LoVo (cell line): Measurements from ENCODE around the gene EFNA3.

Experiments
- DNase-seq: peaks from one replicate; pipeline ENCODE4 v3.0.0-alpha.2; 2016; ENCODE audit warnings: low spot score

EFNA3 gene

GRCh38 chr1:155048449-155049334 lies 29.9 kb upstream of the EFNA3 start:
- DNase-seq, result no peak

DNA sequence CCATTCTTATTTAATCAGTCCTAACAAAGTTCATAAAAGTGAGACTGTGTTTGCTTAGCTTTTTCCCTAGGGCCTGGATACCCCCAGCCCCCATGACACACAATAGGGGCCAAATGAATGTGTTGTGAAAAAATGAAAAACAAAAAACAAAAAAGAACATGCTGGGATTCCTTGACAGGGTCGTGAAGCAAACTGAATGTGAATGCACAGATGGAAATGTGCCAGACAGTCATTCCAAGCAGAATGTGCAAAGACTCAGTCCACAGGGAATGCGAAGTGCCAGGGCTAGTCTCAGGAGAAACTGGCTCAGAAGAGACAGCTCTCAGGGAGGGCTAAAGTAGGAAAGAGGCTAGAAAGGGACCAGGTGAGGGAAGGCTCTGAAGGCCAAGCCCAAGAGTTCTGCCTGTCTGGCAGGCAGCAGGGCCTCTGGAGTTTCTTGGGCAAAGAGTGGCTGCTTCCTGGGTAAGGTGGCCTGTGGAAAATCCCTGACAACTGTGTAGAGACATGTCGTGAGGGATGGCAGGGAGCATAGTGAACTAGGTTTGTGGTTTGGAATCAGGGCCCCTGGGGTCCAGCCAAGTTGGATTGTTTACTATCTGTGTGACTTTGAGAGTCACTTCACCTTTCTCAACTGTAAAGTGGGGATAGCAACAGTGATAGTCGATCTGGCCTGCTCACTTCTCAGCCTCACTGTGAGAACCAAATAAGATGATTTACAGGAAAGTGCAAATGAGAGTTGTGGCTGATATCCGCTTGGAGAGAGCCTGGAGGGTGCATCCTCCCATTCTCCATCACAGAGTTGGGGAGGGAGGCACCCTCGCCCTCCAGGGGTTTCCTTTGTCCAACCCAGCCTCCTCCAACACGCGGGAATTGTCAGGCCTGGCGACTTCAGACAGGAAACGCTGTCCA lies 28.7 kb upstream of the EFNA3 start:
- DNase-seq, result no peak

DNA sequence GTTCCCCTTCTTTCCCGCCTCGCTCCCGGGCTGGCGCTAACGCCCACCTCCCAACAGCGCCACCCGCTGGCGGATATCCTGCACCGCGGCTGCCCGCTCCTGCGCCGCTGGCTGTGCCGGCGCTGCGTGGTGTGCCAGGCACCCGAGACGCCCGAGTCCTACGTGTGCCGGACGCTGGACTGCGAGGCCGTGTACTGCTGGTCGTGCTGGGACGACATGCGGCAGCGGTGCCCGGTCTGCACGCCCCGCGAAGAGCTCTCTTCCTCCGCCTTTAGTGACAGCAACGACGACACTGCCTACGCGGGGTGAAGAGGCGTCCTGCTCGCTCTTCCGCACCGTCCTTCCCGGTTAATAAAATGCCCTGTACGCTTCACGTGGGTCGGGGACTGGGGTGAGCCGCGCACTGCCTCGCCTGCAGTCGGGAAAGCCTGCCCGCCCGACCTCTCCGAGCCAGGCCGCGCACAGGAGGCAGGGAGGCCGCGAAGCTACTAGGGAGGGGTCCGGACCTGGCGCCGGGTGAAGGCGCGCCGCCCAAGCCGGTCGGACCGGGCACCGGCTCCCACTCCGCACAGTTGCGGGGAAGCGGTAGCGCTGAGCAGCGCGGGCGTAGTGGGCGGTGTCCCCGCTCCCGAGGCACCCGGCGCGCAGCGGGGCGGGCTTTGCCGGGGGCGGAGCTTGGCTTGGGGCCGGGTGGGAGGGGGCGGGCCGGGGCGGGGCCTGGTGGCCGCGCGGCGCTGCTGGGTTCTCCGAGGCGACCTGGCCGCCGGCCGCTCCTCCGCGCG lies 27.9 kb upstream of the EFNA3 start, which contains the start of gene ADAM15:
TSS of gene ADAM15 (plus strand) at position 757 of the 782 bp plus-strand sequence. CDS start 71 bp downstream, outside the sequence.
- DNase-seq, result peak; percentile 87

- no peak for DNase-seq
Measured at GRCh38 chr1:155051342-155051776, 27.3 kb upstream of the EFNA3 start.

DNA sequence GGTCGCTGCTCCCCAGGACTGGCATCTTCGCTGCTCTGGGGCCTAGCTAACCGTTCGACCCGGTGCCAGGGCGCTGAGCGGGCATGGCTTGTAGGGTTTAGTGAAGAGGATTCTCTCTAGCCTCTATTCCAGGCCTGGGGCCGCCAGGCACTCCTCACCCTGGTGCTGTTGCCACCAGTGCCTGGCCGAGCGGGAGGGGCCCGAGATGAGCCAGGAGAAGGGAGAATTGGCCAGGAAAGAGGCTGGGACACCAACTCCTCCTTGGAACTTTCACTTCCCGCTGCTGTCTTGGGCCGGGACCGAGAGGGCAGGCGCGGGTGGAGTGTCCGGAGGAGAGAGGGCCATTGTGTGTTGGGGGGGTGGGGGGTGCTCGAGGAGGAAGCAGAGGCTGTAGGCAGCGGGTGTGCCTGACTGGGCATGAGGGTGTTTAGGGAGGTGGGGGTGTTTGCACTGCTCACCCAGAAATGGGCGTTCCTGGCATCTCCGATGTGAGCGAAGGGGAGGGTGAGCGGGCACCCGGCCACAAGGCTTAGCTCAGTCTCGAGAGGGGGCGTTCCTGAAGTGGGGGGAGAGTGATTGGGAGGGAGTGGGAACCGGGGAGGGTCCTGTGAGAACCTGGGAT lies 26.7 kb upstream of the EFNA3 start:
- no peak for DNase-seq

- no peak for DNase-seq
Measured at GRCh38 chr1:155052439-155053395, 25.9 kb upstream of the EFNA3 start.

DNA sequence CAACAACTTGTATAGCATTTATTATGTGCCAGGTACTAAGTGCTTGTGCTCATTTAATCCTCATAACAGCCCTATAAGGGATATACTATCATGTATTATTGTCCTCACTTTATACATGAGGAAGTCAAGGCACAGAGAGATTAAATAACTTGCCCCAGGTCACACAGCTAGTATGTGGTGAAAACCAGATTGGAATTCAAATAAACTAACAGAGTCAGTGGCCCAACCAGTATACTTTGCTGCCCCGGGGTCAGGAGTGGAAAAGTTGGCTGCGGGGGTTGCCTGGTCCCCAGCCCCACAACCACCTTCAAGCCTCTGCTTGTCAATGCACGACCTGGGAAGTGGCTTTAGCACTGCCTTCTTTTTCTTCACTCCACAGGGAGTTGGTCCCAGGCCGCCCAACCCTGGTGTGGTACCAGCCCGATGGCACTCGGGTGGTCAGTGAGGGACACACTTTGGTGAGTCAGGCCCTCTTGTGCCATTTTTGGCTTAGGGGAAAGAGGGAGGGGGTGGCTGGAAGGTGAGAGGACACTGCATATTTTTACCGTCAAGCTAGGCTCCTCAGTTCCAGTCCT lies 25.0 kb upstream of the EFNA3 start:
- DNase-seq, result no peak

DNA sequence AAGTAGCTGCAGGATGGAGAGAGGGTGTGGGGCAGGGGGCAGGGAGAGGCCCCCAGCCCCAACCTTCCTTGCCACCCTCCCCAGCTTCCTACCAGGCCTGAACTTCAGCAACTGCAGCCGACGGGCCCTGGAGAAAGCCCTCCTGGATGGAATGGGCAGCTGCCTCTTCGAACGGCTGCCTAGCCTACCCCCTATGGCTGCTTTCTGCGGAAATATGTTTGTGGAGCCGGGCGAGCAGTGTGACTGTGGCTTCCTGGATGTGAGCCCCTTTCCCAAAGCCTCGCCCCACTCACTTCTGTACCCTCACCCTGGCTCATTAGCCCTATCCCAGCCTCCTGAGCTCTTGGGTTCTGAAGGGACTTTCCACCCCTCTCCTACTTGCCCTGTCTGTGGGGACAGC lies 21.5 kb upstream of the EFNA3 start:
- no peak for DNase-seq

DNA sequence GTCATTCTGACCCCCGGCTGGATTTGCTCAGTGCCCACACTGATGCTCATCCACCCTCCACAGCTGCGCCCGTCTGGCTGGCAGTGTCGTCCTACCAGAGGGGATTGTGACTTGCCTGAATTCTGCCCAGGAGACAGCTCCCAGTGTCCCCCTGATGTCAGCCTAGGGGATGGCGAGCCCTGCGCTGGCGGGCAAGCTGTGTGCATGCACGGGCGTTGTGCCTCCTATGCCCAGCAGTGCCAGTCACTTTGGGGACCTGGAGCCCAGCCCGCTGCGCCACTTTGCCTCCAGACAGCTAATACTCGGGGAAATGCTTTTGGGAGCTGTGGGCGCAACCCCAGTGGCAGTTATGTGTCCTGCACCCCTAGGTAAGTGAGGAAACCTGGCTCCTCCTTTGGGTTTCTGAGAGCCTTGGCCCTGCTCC lies 20.8 kb upstream of the EFNA3 start:
- no peak for DNase-seq

DNA sequence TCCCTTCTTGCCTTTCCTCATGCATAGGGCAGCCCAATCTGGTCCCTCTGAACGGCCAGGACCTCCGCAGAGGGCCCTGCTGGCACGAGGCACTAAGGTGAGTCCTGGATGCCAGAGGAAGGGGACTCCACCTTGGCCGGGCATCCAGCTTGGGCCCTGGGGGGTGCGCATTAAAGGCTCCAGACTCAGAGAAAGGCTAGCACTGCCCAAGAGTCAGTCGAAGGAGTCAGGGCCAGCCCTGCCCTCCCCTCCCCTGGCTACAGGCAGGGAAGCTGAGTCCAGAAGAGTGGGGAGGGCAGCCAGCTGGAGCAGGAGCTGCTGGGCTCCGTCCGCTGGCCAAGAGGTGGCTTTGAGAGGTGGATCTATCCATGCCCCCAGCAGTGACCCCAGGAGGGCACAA lies 17.9 kb upstream of the EFNA3 start:
- no peak for DNase-seq

GRCh38 chr1:155061381-155062150 lies 17.1 kb upstream of the EFNA3 start:
- DNase-seq, result peak; percentile 75

GRCh38 chr1:155062151-155062686 lies 16.4 kb upstream of the EFNA3 start:
- no peak for DNase-seq

GRCh38 chr1:155062702-155063411 lies 15.8 kb upstream of the EFNA3 start:
- DNase-seq, result no peak

GRCh38 chr1:155063550-155064110 lies 15.0 kb upstream of the EFNA3 start, which contains the start of gene EFNA4:
Gene EFNA4 (plus strand): TSS chr1:155063740. CDS start chr1:155063824, 84 bp downstream.
- DNase-seq, result peak; percentile 90

- no peak for DNase-seq
Measured at GRCh38 chr1:155064111-155064831, 14.4 kb upstream of the EFNA3 start.

GRCh38 chr1:155064832-155065429 lies 13.7 kb upstream of the EFNA3 start:
- no peak for DNase-seq

GRCh38 chr1:155066777-155067176 lies 11.9 kb upstream of the EFNA3 start:
- no peak for DNase-seq
